Epithelial cell of proximal tubule (primary cell): ENCODE measurements around the gene SUSD3. TPM values are rescaled to one million over a fixed set of nuclear protein-coding genes. Genes with fewer than 3 reads are reported as not detected.

Source experiments
- DNase-seq: peaks from one replicate; pipeline ENCODE4 v3.0.0-alpha.2; 2011; ENCODE audit warnings: low read depth
- H3K4me3 ChIP-seq: 2 replicates; pipeline ENCODE4 v1.5.1; 2011; ENCODE audit warnings: low read depth, mild to moderate bottlenecking, low read length
- total RNA-seq: library from RNA; depleted of rRNA; stranded (reverse); fragments of >200 nt; gene quantifications from 2 replicates; pipeline ENCODE4 v1.2.3, GENCODE V29; 2015
- TF ChIP-seq, protein P1 (sequence below): conservative IDR thresholded peaks from 2 replicates; pipeline ENCODE4 v1.5.1; 2012; ENCODE audit warnings: low read depth, mild to moderate bottlenecking, low read length

The SUSD3 gene
- total RNA-seq, 1 donor from 2014 or later, result 2.9 TPM

GRCh38 chr9:93023521-93023815 is 35.0 kb upstream of the SUSD3 start:
- TF ChIP-seq, protein P1, sequence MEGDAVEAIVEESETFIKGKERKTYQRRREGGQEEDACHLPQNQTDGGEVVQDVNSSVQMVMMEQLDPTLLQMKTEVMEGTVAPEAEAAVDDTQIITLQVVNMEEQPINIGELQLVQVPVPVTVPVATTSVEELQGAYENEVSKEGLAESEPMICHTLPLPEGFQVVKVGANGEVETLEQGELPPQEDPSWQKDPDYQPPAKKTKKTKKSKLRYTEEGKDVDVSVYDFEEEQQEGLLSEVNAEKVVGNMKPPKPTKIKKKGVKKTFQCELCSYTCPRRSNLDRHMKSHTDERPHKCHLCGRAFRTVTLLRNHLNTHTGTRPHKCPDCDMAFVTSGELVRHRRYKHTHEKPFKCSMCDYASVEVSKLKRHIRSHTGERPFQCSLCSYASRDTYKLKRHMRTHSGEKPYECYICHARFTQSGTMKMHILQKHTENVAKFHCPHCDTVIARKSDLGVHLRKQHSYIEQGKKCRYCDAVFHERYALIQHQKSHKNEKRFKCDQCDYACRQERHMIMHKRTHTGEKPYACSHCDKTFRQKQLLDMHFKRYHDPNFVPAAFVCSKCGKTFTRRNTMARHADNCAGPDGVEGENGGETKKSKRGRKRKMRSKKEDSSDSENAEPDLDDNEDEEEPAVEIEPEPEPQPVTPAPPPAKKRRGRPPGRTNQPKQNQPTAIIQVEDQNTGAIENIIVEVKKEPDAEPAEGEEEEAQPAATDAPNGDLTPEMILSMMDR, result no peak
- no peak for DNase-seq
- no peak overlapping the region for H3K4me3 ChIP-seq

DNA sequence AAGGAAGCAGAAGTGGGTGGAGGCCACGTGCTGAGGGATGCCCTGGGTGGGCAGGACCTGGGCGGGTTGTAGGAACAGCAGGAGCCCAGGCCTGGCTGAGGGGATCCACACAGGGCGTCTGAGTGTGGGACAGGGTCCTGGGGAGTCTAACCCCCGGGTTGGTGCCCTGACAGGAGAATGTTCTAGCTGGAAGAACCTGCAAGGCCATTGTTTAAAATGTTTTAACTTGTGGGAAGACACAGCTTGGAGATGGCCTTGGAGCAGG is 33.9 kb upstream of the SUSD3 start:
- H3K4me3 ChIP-seq, result no peak overlapping the region
- TF ChIP-seq, protein P1, result no peak
- no peak for DNase-seq

- H3K4me3 ChIP-seq, result no peak overlapping the region
- TF ChIP-seq, protein P1, result no peak
- no peak for DNase-seq
Observed at GRCh38 chr9:93024986-93025630, 33.4 kb upstream of the SUSD3 start.

DNA sequence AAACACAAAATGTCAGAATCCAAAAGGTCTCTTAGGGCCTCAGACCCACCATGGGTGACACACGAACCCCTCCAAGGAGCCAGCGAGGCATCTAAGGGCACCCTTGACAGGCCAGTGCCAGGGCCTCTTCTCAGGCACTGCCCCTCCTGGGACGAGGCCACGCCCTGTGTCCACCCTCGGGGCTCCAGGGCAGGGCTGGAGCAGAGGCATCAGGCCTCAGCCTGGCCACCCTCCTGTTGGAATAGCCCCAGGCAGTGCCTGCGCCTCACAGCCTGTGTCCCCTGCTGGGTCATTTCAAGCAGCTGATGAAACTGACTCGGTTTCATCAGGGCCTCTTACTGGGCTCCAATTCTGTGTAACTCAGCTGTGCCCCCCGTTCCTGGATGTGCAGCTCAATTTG is 32.8 kb upstream of the SUSD3 start:
- H3K4me3 ChIP-seq, result no peak overlapping the region
- TF ChIP-seq, protein P1, result no peak
- DNase-seq, result no peak

DNA sequence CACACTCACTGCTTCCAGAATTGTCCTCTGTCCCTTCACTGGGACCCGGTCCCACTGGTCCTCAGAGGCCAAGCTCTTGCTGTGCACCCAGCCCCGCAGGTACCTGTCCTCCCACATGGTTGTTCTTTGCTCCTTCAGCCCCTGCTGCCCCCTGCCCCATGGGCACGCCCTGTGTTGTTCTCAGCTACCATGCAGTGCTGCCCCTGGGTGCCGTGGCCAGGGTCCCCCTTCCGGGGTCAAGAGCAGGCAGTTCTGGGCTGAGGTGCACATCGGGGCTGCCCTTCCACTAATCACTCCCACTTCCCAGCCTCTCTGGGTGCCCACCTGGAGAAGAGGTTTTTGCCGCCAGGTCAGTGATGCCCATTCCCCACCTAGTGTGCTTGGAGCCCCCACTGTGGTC is 31.9 kb upstream of the SUSD3 start:
- no peak for DNase-seq
- H3K4me3 ChIP-seq, result no peak overlapping the region
- TF ChIP-seq, protein P1, result no peak

DNA sequence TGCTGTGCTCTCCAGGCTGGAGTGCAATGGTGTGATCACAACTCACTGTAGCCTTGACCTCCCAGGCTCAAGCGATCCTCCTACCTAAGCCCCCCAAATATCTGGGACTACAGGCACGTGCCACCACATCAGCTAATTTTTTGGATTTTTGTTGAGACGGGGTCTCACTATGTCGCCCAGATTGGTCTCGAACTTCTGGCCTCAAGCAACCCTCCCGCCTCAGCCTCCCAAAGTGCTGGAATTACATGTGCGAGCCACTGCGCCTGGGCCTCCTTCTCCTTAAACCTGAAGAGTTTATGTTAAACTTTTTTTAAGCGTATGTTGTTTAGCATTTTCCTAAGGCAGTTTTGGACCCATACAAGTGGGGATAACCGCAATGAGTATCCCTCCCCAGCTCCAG is 30.8 kb upstream of the SUSD3 start:
- no peak for DNase-seq
- TF ChIP-seq, protein P1, result no peak
- H3K4me3 ChIP-seq, result no peak overlapping the region

DNA sequence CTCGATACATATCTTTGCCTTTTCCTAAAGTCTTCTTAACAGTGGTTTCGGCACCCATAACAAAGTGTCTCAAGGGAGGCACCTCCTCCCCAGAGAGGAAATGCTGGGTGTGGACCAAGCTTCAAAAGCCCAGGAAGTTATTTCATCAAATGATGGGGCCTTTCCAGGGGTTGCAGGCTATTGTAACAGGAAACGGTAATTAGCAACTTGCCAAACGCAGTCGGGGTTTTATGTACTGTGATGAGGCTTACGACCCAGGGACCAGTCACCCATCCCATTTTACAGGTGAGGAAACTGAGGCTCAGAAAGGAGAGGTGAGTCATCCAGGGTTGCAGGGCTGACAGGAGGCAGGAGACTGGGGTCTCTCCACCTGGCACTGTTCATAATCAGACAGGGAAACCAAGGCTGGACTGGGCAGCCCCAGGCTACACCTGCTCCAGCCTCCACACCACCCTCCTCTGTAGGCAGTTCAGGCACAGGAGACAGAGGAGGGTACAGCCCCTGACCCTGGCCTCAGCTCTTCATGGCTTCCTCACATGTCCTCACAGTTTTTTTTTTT is 30.0 kb upstream of the SUSD3 start:
- no peak overlapping the region for H3K4me3 ChIP-seq
- TF ChIP-seq, protein P1, result no peak
- no peak for DNase-seq
